Measurements from ENCODE around the gene ID4.

- TF ChIP-seq CTCF (IDR thresholded peaks at IDR 0.05) (no peak), POLR2AphosphoS5 (IDR thresholded peaks at IDR 0.05) (peak in 3 of 4 donors; percentile 8 to 26 (median 23)), POLR2A (IDR thresholded peaks at IDR 0.05) (no peak), EP300 (IDR thresholded peaks at IDR 0.05) (no peak)
These were observed 33.6 kb upstream of the ID4 start for GRCh38 chr6:19803331-19804204.
